ENCODE results near the gene NCF2.

NCF2 gene

GRCh38 chr1:183612407-183612806, 22.1 kb upstream of the NCF2 start:
- no peak for DNase-seq (ENCODE audit: low read depth)

DNA sequence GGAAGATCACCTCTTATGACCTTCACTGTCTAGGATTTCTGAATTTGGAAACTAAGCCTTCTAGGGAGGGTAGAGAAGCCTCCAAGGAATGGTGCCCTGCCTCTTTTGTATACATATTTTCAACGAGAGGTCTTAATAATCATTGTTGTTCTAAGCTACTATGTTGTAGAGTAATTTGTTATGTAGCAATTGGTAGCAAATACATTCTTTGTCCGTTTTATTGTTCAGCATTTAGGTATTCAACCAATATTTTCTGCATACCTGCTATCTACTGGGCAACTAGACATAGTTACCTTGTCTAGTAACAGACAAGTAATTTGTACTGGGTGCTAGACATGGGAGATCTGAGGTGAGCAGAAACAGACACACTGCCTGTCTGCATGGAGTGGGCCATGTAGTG, 20.8 kb upstream of the NCF2 start:
- no peak for DNase-seq (ENCODE audit: low read depth)

DNA sequence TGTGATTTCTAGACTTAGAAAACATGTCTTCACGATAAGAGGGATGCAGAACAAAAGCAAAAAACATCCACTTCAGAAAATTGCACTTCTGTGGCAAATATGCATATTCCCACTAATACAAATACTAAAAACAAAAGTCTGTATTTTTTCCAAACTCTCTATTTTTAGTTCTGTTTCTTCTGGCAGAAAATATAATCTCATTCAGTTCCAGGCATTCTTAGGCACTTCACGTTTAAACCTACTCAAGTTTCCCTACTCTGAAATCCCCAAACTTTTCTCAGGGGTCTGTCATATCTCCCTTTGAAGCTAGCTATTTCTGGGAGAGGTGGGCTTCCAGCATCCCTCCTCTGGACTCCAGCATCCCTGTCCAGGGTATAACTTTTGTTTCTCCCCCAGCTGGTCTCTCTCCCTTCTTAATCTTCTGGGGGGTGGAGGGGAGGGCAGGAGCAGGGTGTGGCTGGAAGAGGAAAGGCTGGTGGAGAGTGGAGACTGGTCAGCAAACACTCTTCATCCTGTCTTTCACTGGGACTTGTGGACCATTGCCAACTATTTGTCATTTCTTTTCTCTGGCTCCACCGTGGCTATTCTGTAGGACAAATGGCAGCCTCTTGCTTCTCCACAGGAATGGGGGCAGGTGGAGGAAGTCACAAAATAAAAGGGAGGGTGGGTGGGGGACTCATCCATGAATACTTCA, 19.6 kb upstream of the NCF2 start:
- DNase-seq (ENCODE audit: low read depth) = no peak

DNA sequence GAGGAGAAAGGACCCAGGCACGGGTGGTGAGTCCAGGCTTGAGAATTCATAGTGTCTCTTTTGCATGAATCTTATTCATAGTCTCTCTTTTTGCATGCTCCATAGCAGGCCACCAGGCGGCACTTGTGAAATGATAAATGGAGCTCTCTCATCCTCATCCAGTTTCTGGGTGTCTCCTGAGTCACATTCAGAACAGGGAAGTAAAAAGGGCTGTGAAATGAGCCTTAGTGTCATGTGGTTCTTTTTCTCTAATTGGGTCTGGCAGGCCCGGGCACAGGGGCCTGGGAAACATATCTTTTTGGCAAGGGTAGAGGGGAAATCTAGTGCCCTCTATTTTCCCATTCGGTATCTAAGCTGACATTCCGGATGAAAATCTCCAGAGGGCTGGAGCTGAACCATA, 19.1 kb upstream of the NCF2 start:
- no peak for DNase-seq (ENCODE audit: low read depth)

GRCh38 chr1:183607322-183607980, 17.2 kb upstream of the NCF2 start:
- no peak for DNase-seq (ENCODE audit: low read depth)

GRCh38 chr1:183605904-183606303, 15.6 kb upstream of the NCF2 start:
- no peak for DNase-seq (ENCODE audit: low read depth)

DNA sequence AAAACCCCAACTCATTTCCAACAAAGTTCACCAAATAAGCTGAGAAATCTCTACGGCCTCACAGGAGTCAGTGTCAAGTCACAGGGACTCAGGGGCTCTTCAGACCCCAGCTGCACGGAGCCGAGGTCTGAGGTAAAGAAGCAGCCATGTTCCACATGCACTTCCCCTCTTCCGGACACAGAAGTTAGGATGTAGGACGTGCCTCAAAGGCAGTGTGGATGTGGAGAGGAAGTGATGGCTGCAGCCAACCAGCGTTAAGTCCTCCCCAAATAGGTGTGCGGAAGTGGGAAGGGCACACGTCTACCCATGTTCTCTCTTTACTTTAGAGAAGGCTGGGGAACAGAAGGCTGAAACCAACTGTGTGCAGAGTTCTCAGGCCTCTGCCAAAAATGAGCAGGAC, 14.6 kb upstream of the NCF2 start:
- no peak for DNase-seq (ENCODE audit: low read depth)

- DNase-seq (ENCODE audit: low read depth) = no peak
Observed at GRCh38 chr1:183604038-183604808, 14.0 kb upstream of the NCF2 start.

DNA sequence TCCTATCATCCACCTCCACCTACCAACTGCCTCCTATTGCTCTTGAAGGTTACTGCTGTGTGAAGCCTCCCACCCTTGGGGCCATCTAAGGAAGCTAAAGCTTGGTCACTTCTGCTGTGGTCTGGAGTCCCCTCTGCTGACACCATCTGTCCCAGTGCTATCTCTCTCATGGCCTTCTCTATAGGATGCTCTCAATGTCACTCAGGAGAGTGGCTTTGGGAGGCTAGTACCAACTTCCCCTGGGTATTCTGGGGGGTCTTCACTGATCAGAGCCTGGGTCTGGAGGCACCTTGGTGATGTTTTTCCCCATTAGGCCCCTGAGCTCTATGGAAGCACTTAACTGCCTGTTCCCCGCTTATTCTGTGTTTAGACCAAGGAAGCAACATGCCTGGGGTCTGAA, 12.3 kb upstream of the NCF2 start:
- no peak for DNase-seq (ENCODE audit: low read depth)

DNA sequence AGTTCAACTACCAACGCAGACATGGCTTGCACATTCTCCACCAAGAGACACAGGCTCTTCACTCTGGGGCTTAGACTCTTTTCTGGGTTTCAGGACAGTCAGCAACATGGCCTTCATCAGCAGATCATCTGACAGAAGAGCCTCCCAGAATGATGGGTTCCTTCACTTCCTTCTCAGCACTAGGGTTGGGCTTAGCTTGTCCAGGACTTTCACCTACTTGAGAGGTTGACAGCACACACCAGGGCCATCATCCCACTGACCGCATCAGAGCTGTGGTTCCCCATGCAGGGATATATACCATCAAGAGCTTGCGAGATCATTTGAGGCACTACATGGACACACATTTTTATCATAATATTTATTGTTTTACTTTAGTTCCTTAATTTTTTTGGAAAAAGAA, 10.4 kb upstream of the NCF2 start:
- DNase-seq (ENCODE audit: low read depth) = no peak

DNA sequence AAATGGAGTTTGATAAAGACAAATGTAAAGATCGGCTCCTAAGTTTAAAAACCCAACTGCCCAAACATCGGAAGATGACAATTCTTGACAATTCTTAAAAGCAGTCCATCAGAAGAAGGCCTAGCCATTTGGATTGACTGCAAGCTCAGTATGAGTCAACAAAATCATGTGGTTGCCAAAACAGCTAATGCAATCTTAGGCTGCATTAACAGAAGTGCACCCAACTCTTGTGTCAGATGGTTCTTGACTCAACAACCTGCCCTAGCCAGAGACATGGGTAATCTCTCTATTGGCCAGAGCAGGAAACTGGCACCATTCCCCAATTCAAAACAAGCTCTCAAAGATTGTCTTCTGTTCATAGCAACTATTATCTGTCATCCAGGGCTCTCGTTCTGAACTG, 9.9 kb upstream of the NCF2 start:
- no peak for DNase-seq (ENCODE audit: low read depth)

- no peak for DNase-seq (ENCODE audit: low read depth)
Observed at GRCh38 chr1:183598386-183598785, 8.1 kb upstream of the NCF2 start.

- no peak for DNase-seq (ENCODE audit: low read depth)
Observed at GRCh38 chr1:183597656-183598347, 7.5 kb upstream of the NCF2 start.

- no peak for DNase-seq (ENCODE audit: low read depth)
Observed at GRCh38 chr1:183596500-183596899, 6.2 kb upstream of the NCF2 start.

DNA sequence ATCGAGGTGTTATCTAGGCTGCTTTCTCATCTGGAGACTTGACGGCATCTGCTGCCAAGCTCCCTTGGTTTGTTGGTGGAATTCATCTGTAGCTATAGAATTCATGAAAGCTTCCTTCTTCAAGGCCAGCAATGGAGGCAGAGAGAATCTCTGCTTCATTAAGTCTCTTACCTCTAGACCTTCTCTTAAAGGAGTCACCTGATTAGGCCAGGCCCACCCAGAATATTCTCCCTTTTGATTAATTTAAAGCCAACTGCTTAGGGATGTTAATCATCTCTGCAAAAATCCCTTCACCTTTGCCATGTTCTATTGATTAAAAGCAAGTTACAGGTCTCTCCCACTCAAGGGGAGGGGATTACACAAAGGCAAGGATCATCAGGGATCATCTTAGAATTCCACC, 5.3 kb upstream of the NCF2 start:
- no peak for DNase-seq (ENCODE audit: low read depth)

- no peak for DNase-seq (ENCODE audit: low read depth)
Observed at GRCh38 chr1:183593356-183593755, 3.1 kb upstream of the NCF2 start.

DNA sequence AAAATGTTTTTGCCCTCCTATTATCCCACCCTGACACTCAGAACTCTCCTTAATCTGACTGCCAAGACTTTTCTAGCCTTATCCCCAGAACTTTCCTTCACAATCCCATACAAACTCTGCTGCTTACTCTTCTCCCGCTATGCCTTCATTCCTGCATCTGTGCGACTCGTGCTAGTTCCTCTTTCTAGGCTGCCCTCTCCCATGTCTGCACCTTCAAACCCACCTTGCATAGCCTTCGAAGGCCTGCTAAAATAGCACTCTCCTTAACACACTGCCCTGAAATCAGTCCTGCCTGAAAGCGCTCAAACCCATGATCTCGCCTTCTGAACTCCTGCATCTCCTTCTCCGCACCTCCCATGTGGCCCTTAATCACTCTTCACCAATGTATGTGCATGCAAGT, 2.5 kb upstream of the NCF2 start:
- no peak for DNase-seq (ENCODE audit: low read depth)

DNA sequence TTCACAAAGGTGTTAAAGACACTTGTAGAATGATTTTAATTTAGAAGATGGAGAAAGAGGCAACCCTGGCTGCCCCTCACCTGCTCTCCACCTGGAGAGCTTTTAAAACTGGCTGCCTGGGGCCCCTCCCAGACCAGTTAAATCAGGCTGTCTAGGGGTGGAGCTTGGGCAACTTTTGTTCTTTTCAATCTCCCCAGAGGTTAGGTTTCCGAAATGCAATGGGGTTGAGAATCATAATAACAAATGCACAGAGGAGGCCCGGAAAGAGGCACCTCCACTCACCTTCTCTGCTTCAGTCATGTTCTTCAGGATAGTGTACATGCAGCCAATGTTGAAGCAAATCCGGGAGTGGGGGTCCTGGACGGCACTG, 400 bp downstream of the NCF2 start:
- no peak for DNase-seq (ENCODE audit: low read depth)

- no peak for DNase-seq (ENCODE audit: low read depth)
Observed at GRCh38 chr1:183589384-183589783, 875 bp downstream of the NCF2 start.

- DNase-seq (ENCODE audit: low read depth) = no peak
Observed at GRCh38 chr1:183588827-183589226, 1.4 kb downstream of the NCF2 start.

- DNase-seq (ENCODE audit: low read depth) = no peak
Observed at GRCh38 chr1:183586926-183587325, 3.3 kb downstream of the NCF2 start.

DNA sequence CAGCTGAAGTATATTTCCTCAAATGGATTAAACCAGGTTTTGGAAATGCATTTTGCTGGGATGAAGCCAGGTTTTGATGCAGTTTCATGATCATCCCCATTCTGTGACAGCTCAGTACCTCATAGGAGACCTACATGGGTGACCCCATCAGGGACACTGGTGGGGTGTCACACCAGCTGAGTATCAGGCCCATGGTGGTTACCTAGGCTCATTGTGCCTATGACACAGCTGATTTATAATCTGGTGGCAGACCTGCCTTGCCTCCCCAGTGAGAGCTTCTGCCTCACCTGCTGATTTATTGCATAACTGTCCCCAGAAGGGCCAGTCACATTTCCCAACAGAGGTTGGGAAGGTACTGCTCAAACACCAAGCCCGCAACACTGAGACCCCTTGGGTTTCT, 3.8 kb downstream of the NCF2 start:
- no peak for DNase-seq (ENCODE audit: low read depth)

- DNase-seq (ENCODE audit: low read depth) = no peak
Observed at GRCh38 chr1:183585038-183585437, 5.2 kb downstream of the NCF2 start.

All from T-helper 22 cell (primary cell).